ENCODE results near the gene CRYGN.

CRYGN gene

GRCh38 chr7:151382079-151382885, 57.7 kb downstream of the CRYGN start:
- DNase-seq (ENCODE audit: low read depth in 1 of 2, low spot score in 1 of 2), result no peak
- H3K4me3 ChIP-seq (replicated peaks; ENCODE audit: insufficient read depth, low read length), result peak overlapping the region; percentile 30; the same call in 1 of the 2 replicates
- H3K27ac ChIP-seq (replicated peaks), result no peak overlapping the region
- peaks cover 27% of the 10 kb centered on the region for H3K27me3 ChIP-seq (ENCODE audit: insufficient read depth, poor library complexity, severe bottlenecking)
- no peak for TF ChIP-seq CTCF (IDR thresholded peaks at IDR 0.05; ENCODE audit: insufficient read depth, low read length)
- TF ChIP-seq SPI1 (IDR thresholded peaks at IDR 0.05; ENCODE audit: borderline replicate concordance, low read depth), result no peak
- no peak for TF ChIP-seq POLR2AphosphoS5 (IDR thresholded peaks at IDR 0.05; ENCODE audit: low read depth)
- TF ChIP-seq, protein P1, sequence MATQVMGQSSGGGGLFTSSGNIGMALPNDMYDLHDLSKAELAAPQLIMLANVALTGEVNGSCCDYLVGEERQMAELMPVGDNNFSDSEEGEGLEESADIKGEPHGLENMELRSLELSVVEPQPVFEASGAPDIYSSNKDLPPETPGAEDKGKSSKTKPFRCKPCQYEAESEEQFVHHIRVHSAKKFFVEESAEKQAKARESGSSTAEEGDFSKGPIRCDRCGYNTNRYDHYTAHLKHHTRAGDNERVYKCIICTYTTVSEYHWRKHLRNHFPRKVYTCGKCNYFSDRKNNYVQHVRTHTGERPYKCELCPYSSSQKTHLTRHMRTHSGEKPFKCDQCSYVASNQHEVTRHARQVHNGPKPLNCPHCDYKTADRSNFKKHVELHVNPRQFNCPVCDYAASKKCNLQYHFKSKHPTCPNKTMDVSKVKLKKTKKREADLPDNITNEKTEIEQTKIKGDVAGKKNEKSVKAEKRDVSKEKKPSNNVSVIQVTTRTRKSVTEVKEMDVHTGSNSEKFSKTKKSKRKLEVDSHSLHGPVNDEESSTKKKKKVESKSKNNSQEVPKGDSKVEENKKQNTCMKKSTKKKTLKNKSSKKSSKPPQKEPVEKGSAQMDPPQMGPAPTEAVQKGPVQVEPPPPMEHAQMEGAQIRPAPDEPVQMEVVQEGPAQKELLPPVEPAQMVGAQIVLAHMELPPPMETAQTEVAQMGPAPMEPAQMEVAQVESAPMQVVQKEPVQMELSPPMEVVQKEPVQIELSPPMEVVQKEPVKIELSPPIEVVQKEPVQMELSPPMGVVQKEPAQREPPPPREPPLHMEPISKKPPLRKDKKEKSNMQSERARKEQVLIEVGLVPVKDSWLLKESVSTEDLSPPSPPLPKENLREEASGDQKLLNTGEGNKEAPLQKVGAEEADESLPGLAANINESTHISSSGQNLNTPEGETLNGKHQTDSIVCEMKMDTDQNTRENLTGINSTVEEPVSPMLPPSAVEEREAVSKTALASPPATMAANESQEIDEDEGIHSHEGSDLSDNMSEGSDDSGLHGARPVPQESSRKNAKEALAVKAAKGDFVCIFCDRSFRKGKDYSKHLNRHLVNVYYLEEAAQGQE (IDR thresholded peaks at IDR 0.05; ENCODE audit: insufficient replicate concordance, low read depth), result no peak
- no peak for TF ChIP-seq GABPA (IDR thresholded peaks at IDR 0.05; ENCODE audit: low read depth)

- Histone ChIP-seq H3K27ac (replicated peaks) (no peak overlapping the region), H3K27me3 (ENCODE audit: insufficient read depth, poor library complexity, severe bottlenecking) (peaks cover 27% of the 10 kb centered on the region), H3K4me3 (replicated peaks; ENCODE audit: insufficient read depth, low read length) (peak overlapping the region; percentile 30)
- DNase-seq (ENCODE audit: low read depth in 1 of 2, low spot score in 1 of 2), result no peak
- no peak for TF ChIP-seq POLR2AphosphoS5 (IDR thresholded peaks at IDR 0.05; ENCODE audit: low read depth)
- no peak for TF ChIP-seq CTCF (IDR thresholded peaks at IDR 0.05; ENCODE audit: insufficient read depth, low read length)
- TF ChIP-seq GABPA (IDR thresholded peaks at IDR 0.05; ENCODE audit: low read depth), result no peak
- TF ChIP-seq, protein P1 (IDR thresholded peaks at IDR 0.05; ENCODE audit: insufficient replicate concordance, low read depth), result no peak
- TF ChIP-seq SPI1 (IDR thresholded peaks at IDR 0.05; ENCODE audit: borderline replicate concordance, low read depth), result no peak
Observed at GRCh38 chr7:151381348-151382078, 58.4 kb downstream of the CRYGN start.

DNA sequence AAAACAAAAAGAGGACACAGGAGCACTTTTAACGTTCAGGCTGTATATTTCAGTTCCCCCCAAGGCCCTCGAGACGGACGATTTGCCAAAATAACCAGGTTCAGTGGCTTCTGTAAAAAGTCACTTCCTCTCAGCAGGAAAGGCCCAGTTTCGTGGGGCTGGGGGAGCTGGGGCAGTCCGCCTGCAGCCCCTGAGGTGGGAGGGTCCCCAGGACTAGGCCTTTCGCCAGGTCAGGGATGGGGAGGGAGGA, 58.9 kb downstream of the CRYGN start:
- Histone ChIP-seq H3K27me3 (ENCODE audit: insufficient read depth, poor library complexity, severe bottlenecking) (peaks cover 27% of the 10 kb centered on the region), H3K4me3 (replicated peaks; ENCODE audit: insufficient read depth, low read length) (peak overlapping the region; percentile 30), H3K27ac (replicated peaks) (no peak overlapping the region)
- TF ChIP-seq CTCF (IDR thresholded peaks at IDR 0.05; ENCODE audit: insufficient read depth, low read length), result no peak
- TF ChIP-seq SPI1 (IDR thresholded peaks at IDR 0.05; ENCODE audit: borderline replicate concordance, low read depth), result peak; percentile 71
- DNase-seq (ENCODE audit: low read depth in 1 of 2, low spot score in 1 of 2), result no peak

Measured in HL-60 (cell line).